TTC549 (cell line): ENCODE measurements around the gene PCCA.

ENCODE experiments used
- FAIRE-seq: peaks from 2 replicates; lab custom pipeline; 2012; peaks lifted over from hg19 to GRCh38; lab: Jason Lieb, UNC

The PCCA gene

GRCh38 chr13:100529666-100530377 is 440.9 kb downstream of the PCCA start:
- FAIRE-seq = no peak

GRCh38 chr13:100530671-100531213 is 441.8 kb downstream of the PCCA start:
- no peak for FAIRE-seq

- FAIRE-seq = no peak
These were observed 443.3 kb downstream of the PCCA start for GRCh38 chr13:100532090-100532766.

- FAIRE-seq = no peak
These were observed 444.0 kb downstream of the PCCA start for GRCh38 chr13:100532836-100533435.

- no peak for FAIRE-seq
These were observed 444.7 kb downstream of the PCCA start for GRCh38 chr13:100533588-100534041.

- FAIRE-seq = no peak
These were observed 445.4 kb downstream of the PCCA start for GRCh38 chr13:100534147-100534843.

- no peak for FAIRE-seq
These were observed 446.0 kb downstream of the PCCA start for GRCh38 chr13:100534911-100535310.

GRCh38 chr13:100535426-100536135 is 446.7 kb downstream of the PCCA start:
- no peak for FAIRE-seq

GRCh38 chr13:100536643-100537180 is 447.8 kb downstream of the PCCA start:
- FAIRE-seq = no peak

GRCh38 chr13:100537486-100537885 is 448.6 kb downstream of the PCCA start:
- no peak for FAIRE-seq

GRCh38 chr13:100537951-100538462 is 449.1 kb downstream of the PCCA start:
- no peak for FAIRE-seq

- no peak for FAIRE-seq
These were observed 451.7 kb downstream of the PCCA start for GRCh38 chr13:100540621-100541020.

- FAIRE-seq = no peak
These were observed 453.3 kb downstream of the PCCA start for GRCh38 chr13:100541897-100542825.

- FAIRE-seq = no peak
These were observed 453.9 kb downstream of the PCCA start for GRCh38 chr13:100542826-100543156.

GRCh38 chr13:100543872-100544602 is 455.1 kb downstream of the PCCA start:
- FAIRE-seq = no peak

GRCh38 chr13:100544866-100545683 is 456.2 kb downstream of the PCCA start:
- FAIRE-seq = no peak

GRCh38 chr13:100545684-100546061 is 456.8 kb downstream of the PCCA start:
- FAIRE-seq = no peak

GRCh38 chr13:100546713-100547405 is 458.0 kb downstream of the PCCA start:
- no peak for FAIRE-seq
